HG02852 (cell line): ENCODE data around the gene MAFF.
"Not testable (repeated sequence)": the region's sequence is repeated elsewhere in the genome, so short reads cannot be mapped to it uniquely, and the experiment has no call there.

Experiments
- ATAC-seq: cut with Tn5 transposase; IDR thresholded peaks from one replicate; pipeline ENCODE4 v1.9.1; 2021; ENCODE audit warnings: mild to moderate bottlenecking, moderate library complexity; ENCODE audit not compliant: unreplicated experiment

Gene MAFF

DNA sequence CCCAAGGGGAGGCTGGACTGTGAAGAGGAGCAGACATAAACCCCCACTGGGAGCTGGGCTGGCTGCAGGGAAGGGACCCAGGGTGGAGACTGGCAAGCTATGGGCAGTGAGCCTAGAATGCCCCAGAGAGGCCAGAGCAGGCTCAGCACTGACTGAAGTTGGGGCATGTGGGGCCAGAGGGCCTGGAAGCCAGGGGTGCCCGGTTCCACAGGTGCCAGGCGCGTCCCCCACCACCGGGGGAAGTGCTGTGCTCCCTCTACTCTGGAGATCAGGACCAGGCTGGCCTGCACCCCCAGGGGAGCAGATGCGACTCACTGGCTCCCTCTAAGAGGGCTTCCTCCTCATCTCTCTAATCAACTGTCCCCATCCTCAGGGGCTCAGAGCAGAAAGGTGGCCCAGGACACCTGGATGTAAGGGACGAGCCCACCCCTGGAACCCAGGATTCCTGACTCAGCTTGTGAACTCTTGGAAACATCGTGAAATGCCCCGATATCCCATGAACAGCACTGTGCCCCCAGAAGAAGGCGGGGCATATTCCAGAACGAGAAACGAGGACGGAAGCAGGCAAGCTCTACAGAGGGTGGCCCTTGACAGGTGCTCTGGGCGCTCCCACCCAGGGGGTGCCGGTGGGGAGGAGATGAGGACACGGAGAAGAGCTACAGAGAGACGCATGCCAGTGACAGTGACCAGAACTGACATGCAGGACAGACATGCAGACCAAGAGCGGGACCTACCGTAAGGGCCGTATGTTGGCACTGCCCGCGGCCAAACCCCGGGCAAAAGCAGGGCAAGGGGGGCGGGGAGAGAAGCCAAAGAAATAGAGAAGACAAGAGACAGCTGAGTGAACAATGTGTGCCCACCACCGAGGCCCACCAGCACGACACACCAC is 20.4 kb downstream of the MAFF start:
- ATAC-seq = no peak

DNA sequence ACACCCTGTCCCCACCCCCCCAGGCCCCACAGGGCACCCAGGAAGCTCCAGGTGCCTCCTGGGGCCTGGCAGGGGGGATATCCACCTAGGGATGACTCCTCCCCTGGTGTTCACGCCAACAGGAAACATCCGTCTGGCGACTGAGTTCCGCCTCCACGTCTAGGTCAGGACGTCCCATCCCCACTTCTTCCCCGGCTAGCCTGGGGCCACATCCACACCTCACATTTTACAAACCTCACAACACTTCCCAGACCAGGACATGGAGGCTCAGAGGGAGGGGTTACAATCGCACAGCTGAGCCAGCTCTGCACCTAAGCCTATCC is 21.0 kb downstream of the MAFF start:
- ATAC-seq = no peak

DNA sequence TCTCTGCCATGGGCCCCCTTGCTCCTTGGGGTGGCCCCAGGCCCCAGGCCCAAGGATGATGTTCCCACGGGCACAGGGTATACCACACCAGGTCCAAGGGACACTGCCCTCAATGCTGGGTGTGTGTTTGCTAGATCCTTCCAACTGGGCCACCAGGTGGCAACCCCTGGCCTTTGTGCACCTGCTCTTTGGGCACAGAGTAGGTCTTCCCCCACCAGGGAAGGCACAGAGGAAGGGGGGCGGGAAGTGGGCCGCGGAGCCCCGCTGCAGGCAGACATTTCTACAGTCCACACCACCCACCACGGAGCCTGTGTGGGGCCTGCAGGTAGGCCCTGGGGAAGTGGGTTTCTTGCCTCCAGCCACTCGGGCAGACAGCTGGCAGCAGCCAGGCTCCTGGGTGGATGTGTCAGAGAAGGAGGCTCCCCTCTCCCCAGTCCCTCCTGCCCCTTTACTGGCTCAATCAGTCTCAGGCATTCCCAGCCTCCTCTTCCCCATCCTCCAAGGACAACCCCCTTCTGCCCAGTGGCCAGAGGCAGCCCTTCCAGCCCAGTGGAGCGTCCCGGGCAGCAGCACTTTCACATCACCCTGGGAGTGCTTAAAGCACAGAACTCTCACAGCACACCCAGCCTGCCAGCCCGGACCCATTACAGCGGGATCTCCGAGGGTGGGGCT is 21.6 kb downstream of the MAFF start:
- no peak for ATAC-seq

DNA sequence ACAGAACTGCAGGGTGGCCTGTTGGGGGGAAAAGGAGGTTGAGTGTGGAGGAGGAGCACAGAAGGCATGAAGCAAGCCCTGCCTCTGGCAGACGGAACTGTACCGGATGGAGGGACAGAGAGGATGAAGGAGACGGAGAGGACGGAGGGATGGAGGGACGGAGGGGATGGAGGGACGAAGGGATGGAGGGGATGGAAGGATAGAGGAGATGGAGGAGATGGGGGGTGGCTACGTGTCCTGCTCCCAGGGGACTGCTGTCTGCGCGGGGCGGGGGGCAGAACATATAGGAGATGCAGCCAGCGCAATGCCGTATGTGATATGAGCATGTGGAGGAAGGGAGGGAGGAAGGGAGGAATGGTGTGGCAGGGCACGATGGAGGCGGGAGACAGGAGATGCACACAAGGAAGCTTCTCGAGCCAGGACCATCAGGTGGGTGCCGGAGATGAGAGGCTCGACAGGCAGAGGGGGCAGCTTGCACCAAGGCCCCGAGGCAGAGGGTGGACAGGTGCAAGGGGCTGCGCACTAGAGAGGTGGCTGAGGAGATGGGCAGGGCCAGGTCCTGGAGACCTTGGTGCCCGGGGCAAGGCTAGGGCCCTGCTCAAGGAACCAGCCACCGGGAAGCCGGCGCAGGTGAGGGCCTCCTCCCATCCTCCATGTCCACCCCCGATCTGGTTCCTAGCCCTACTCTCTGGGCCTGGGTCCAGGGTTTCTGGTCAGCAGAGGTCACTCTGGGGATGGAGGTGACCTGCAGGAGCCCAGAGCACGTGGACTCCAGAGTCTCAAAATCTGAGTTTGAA is 25.3 kb downstream of the MAFF start:
- ATAC-seq = no peak

DNA sequence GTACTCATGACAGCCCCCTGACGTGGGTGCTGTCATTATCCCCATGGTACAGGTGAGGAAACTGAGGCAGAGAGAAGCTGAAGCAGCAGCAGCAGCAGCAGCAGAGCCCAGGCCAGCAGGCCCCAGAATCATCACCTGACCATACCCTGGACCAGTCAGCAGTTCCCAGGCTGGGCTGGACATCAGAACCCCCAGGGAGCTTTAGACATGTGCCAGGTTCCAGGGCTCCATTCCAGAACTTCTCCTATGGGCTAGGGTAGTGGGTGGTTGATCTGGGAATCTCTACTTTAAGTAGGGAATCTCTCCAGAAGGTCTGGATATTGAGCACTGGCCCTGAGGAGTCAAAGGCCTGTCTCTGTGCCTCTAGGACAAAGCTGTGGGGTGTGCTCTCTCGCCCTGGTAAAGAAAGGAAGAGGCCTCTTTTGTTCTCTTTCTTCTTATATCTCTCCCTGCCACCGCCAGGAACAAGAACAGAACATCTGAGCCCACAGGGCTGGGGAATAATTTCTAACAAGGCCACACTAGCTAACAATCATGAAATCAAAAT is 26.6 kb downstream of the MAFF start:
- ATAC-seq = no peak

DNA sequence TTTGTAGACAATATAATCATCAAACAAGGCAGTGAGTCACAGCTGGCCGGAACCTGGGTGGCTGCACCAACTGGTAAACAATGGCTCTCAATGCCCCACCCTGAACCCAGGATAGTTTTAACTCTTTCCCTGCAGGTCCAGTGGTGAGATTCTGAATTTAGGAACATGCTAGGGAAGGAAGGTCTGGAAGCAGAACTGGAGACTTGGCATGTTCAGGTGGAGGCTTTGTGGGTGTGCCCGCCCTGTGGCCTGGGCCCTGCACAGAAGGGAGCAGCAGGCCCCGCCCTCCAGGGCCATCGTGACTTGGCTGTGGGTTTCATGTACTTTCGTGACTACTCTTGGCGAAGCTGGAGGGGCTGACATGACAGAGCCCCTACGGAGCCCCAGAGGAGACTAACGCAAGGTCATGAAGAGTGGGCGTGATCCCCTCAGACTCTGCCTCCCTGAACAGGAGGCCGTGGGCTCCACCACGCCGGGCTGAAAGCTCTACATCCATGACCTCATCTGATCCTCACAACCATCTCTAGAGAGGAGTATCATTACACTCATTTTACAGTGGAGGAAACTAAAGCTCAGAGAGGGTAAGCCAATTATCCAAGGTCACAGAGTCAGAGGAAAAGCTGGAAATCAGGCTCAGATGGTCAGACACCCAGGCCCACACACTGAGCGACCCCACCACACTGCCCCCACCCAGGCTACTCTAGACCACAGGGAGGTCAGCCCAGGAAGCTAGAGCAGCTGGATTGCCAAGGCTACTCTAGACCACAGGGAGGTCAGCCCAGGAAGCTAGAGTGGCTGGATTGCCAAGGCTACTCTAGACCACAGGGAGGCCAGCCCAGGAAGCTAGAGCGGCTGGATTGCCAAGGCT is 27.3 kb downstream of the MAFF start:
- ATAC-seq = no peak

DNA sequence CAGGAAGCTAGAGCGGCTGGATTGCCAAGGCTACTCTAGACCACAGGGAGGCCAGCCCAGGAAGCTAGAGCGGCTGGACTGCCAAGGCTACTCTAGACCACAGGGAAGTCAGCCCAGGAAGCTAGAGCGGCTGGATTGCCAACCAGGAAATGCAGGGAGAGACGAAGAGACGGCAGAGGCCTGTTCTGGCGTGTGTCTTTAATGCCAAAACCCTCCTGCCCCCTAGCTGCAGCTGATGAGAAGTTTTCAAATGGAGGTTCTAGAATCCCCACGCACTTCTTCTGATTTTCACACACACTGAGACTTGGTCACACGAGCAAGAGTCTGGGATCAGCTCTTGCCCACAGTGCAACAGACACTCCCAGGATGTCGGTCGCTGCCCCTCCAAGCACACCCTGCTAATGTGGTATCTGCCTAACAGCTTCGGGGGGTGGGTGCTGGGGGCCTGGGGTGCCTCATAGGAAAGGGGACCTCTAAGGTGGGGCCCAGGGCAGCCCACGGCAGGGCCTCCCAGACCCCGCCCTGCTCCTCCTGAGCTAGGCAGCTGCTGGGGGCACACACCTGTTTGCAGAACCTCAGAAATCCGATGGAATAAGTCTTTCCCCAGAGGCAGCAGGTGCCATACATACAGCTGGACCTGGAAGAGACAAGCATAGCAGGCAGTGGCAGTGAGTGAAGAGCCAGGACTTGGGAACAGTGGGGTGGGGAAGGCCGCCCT is 28.5 kb downstream of the MAFF start:
- no peak for ATAC-seq

DNA sequence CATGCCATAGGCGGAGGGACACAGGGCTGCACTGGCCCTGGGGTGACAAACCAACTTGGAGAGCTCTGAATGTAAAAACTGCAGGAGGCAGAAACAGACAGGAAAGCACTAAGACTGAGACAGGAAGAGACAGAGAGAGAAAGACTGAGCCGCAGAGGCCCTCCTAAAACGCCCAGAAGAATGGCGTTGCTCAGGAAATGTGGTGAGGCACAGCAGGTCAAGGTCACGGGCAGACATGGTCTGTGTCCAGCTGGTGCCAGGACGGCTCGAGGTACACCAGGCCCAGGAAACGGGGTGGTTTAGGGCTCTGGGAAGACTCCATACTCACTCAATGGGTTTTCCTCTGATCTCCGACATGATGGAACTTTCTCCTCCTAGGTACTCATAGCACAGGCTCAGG is 29.1 kb downstream of the MAFF start:
- no peak for ATAC-seq

DNA sequence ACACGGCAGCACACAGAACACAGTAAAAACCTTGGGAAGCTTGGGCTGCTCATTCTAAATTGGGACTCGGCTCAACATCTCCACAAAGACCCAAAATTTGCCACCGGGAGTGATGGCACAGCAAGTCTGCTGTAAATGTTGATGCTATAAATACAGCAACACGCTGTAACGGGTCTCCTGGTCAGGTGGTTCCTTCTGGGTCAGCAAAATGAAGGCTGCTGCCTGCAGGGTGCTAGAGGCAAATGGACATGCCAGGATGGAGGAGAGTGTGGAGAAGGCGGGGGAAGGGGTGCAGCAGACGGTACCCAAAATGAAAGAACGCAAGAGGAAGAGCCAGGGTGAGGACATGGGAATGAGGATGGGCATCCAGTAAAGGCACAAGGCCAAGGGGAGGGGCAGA is 30.4 kb downstream of the MAFF start:
- ATAC-seq = no peak

DNA sequence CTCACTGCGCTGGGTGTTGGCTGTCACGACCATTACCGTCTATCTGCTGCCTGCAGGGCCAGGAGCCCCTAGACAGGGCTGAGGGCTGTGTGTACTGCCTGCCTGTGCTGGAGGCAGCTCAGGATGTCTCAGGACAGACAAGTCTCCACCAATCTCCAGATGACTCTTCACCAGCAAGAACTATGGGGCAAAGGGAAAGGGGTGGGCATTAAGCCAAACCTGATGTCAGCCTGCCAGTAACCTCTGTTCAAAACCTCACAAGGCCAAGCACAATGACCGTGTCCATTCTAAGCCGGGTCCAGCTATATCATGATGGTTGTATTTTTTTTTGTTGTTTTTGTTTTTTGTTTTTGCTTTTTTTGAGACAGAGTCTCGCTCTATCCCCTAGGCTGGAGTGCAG is 31.6 kb downstream of the MAFF start:
- no peak for ATAC-seq

DNA sequence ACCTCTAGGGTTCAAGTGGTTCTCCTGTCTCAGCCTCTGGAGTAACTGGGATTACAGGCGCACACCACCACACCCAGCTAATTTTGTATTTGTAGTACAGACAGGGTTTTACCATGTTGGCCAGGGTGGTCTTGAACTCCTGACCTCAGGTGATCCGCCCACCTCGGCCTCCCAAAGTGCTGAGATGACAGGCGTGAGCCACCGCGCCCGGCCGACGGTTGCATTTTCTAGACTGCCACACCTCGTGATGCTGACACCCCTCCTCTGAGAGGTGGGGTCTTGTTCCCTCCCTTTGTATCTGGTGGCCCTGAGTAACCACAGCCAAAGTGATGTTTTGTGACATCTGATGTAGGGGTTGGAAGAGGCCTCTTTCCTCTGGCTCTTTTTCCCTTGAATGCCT is 32.1 kb downstream of the MAFF start:
- ATAC-seq = not testable (repeated sequence)

DNA sequence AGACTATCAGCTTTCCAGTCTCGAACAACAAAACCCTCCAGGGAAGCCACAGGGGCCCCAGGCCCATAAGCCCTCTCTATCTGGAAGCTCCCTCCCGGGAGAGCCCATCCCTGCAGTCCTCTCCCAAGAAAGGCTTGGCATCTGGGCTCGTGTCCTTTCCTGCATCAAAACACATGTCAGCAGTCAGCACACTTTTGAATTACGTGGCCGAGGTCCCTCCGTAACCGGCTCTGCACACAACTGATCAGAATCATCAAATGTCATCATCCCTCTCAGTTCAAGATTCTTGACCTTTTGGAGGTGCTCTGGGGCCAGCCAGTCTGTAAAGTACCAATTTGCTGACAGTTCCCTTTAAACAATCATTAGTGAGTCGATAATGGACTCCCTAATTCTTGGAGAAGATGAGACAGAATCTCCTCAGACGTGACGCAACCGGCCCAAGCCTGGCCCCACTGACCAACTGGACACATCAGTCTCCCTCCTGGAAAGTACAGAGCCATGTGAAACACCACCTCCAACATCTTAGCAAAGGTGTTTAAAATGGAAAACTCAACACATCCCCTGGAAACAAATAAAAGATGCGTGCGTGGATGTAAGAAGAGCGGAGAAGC is 33.6 kb downstream of the MAFF start:
- no peak for ATAC-seq

DNA sequence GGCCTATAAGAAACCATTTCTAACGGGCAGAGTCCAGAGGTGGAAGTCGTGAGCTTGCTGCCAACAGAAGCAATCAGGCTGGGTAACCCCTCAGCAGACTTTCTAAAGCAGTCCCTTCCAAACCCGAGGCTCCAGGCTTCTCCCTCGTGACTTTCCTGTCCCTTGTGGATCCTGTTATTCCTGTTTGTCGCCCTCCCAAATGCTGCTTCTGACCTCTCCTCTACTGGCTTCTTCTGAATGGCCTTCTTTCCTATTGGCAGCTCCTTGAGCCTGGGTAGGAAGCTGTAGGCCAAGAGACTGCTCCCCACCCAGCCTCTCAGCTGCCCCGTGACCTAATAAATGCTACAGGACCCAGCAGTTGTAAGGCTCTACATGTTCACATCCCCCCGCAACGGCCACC is 35.0 kb downstream of the MAFF start:
- no peak for ATAC-seq

DNA sequence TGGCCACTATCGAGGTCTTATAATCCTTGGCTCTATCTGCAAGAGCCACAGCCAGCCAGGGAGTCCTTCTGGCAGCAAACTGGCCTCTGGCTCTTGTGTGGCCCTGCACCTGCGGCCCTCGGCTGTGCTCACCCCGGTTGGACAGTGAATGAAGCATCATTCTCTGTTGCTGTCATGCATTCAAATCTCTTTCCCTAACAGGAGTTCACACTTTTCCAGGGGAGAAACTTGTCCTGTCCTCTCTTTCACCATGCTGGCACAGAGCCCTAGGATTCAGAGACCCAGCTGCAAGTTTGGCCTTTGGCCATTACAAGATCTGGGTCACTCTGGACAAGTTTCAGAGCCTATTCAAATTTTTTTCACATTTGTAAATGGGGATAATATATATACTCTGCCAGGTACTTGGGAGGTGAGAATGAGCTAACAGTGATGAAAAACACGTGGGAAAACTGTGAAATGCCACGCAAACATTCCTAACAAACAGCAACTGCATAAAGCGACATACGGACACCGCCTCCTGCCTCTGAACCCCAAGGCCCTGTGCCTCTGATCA is 36.8 kb downstream of the MAFF start:
- no peak for ATAC-seq

DNA sequence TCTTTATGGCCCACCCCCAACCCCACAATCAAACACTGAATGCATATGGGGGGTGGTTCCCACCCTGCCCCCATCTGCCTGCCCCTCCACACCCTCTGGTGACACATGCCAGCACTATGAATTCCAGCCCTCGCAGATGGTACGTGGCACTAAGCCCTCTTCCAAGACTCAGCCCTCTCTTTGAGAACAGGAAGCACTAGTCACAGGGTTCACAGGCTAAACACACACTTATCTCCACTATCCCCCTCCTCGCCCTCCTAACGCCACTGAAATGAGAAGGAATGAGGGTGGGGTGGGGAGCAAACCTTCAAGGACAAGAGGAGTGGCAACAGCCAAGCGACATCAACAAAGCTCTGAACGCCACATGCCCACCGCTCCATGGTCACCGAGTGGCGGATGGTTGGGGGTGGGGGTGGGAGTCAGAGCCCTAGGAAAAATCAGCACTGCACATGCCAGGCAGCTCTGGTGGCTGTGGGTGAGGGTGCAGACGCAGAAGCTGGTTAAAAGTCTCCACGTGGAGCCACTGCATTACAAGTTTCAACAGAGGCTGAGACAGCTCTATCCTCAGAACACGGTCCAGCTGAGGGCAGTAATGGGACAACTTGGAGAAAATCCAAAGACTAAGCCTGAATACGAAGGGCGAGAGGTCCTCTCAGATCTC is 37.4 kb downstream of the MAFF start:
- no peak for ATAC-seq

DNA sequence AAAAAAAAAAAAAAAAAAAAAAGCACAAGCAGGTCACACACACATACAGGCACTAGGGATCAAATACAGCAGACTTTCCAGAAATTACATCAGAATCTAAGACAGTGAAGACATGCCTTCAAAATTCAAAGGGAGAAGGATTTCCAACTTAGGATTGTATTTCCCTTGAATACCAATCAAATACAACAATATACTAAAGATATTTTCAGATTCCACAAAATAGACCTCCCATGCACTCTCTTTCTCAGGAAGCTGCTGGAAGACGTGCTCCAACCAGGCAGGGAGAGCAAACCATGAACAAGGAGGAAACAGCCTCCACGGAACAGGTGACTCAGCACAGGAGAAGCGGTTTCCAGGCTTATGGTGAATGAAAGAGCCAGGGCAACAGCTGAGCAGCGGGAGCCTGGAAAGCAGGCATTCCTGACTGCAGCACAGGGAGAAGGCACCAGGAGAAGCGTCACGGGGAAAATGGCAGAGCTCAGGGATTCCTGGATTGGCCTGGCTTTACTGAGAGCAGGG is 39.0 kb downstream of the MAFF start:
- no peak for ATAC-seq

DNA sequence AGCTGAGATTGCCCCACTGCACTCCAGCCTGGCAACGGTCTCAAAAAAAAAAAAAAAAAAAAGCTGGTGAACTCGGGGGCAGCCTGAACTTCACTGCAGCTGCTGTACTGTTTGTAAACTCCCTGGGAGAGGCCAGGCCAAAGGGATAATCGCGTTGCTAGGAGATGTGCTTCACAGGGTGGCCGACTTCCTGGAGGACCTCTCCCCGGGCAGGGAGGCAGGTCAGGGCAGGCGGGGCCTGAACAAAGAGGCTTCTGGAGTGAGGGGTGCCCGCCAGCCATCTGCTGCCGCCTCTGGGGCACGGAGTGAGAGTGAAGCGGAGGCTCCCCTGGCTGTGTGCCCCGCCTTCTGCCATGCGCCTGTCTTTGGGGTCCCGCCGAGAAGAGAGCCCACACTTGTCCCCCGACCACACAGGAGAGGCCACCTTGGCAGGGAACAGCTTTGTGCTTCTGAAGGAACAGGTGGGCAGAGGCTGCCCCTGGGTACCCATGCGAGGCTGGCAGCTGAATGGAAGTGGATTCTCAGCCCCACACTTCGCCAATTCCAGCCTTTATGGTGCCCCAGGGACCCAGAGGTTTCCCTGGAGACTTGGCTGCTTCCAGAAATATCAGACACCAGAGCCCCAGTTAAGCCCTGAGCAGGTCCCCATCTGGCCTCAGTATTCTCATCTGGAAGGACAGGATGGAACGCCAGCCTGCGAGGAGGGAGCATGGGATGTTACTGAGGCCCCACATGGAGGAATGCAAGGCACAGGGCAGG is 41.4 kb downstream of the MAFF start:
- no peak for ATAC-seq

DNA sequence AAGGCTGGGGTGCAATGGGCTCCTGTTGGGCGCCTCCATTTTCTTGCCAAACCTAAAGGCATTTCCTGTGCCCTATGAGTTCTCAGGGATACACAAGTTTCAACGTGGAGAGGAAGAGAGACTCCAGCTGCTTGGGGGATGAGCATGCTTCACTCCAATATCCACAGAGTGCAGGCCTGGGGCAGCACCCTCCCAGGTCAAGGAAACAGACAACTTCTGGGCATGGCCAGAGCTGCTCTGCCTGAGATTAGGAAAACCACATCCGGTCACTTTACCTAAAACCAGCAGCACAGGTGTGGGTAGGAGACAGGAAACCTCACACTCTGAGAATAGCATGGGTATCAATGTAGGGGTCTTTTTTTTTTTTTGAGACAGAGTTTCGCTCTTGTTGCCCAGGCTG is 42.3 kb downstream of the MAFF start:
- ATAC-seq = no peak
